SK-N-SH (cell line): ENCODE results near the gene CDKN3. TPM values are rescaled to one million over a fixed set of nuclear protein-coding genes. Genes with fewer than 3 reads are reported as not detected.

Source experiments
- CTCF ChIA-PET: fragments of 300-600, 350-600 bp; formaldehyde crosslinking; extraction: SDS; loops from one replicate; lab custom pipeline; 2021; lab: Yijun Ruan, JAX
- POLR2A ChIA-PET: fragments of 350-600 bp; sonication (Branson Sonifier 250); formaldehyde crosslinking; extraction: SDS; loops from one replicate; lab custom pipeline; 2020; ENCODE audit warnings: antibody characterized with exemption, inconsistent platforms; lab: Yijun Ruan, JAX
- DNase-seq: peaks from one replicate; pipeline ENCODE4 v3.0.0; 2012
- H2AFZ ChIP-seq: fragments of 200-600 bp; sonication (generic); 2 replicates; pipeline ENCODE4 v1.8.1; 2016; ENCODE audit warnings: antibody characterized with exemption, mild to moderate bottlenecking, low read depth
- H3F3A ChIP-seq: fragments of 200-600 bp; sonication (generic); replicated peaks from 2 replicates; pipeline ENCODE3; 2016; ENCODE audit warnings: antibody characterized with exemption, mild to moderate bottlenecking; ENCODE audit not compliant: insufficient read depth
- H3K27ac ChIP-seq, 2 experiments: fragments of 200-500 bp in 1 of 2; fragments of 200-600 bp in 1 of 2; sonication (Bioruptor generic) in 1 of 2; sonication (generic), shearing (Covaris generic) in 1 of 2; 2 replicates each; pipeline versions ENCODE4 v1.5.1 to v1.6.1; 2014 to 2016; ENCODE audit warnings: low read depth in 2 of 2, inconsistent platforms in 1 of 2, low read length in 1 of 2, mild to moderate bottlenecking in 1 of 2, mixed read lengths in 1 of 2
- H3K27me3 ChIP-seq: fragments of 200-600 bp; sonication (generic), shearing (Covaris generic); 2 replicates; pipeline ENCODE4 v1.6.1; 2016; ENCODE audit warnings: mixed run types; ENCODE audit not compliant: insufficient read depth
- H3K36me3 ChIP-seq, 2 experiments: fragments of 200-500 bp in 1 of 2; fragments of 200-600 bp in 1 of 2; sonication (Bioruptor generic) in 1 of 2; sonication (generic) in 1 of 2; replicated peaks in 1 of 2; 2 replicates each; pipeline versions ENCODE3 to v1.5.1; 2014 to 2016; ENCODE audit warnings: low read length in 1 of 2, mild to moderate bottlenecking in 1 of 2; ENCODE audit not compliant: insufficient read depth in 2 of 2, control insufficient read depth in 1 of 2
- H3K4me1 ChIP-seq, 2 experiments: fragments of 200-500 bp in 1 of 2; fragments of 200-600 bp in 1 of 2; sonication (Bioruptor generic) in 1 of 2; sonication (generic), shearing (Covaris generic) in 1 of 2; 2 replicates each; pipeline versions ENCODE4 v1.5.1 to v1.6.1; 2014 to 2016; ENCODE audit warnings: low read depth in 1 of 2, low read length in 1 of 2, mixed run types in 1 of 2; ENCODE audit not compliant: insufficient read depth in 2 of 2, control insufficient read depth in 1 of 2
- H3K4me2 ChIP-seq: fragments of 200-600 bp; sonication (generic), shearing (Covaris generic); 2 replicates; pipeline ENCODE4 v1.6.1; 2017; ENCODE audit warnings: mixed run types
- H3K4me3 ChIP-seq, 2 experiments: fragments of 200-500 bp in 1 of 2; fragments of 200-600 bp in 1 of 2; sonication (Bioruptor generic) in 1 of 2; sonication (generic), shearing (Covaris generic) in 1 of 2; 2 replicates each; pipeline versions ENCODE4 v1.5.1 to v1.8.1; 2014 to 2016; ENCODE audit warnings: low read depth in 2 of 2, inconsistent platforms in 1 of 2, low read length in 1 of 2, mild to moderate bottlenecking in 1 of 2, mixed read lengths in 1 of 2, moderate library complexity in 1 of 2
- H3K79me2 ChIP-seq: fragments of 200-600 bp; sonication (generic); 2 replicates; pipeline ENCODE4 v1.8.1; 2017; ENCODE audit warnings: mild to moderate bottlenecking; ENCODE audit not compliant: insufficient read depth
- H3K9ac ChIP-seq: fragments of 200-600 bp; sonication (generic); 2 replicates; pipeline ENCODE4 v1.6.1; 2017; ENCODE audit warnings: mixed run types
- H3K9me2 ChIP-seq: fragments of 200-600 bp; sonication (generic); 2 replicates; pipeline ENCODE4 v1.6.1; 2017; ENCODE audit warnings: mixed run types
- H3K9me3 ChIP-seq: fragments of 200-600 bp; sonication (generic); 2 replicates; pipeline ENCODE4 v1.6.1; 2017; ENCODE audit warnings: mixed run types, mild to moderate bottlenecking, moderate library complexity
- H4K20me1 ChIP-seq: fragments of 200-600 bp; sonication (generic); 2 replicates; pipeline ENCODE4 v1.6.1; 2017; ENCODE audit warnings: mild to moderate bottlenecking, mixed run types; ENCODE audit not compliant: insufficient read depth
- ELF1 ChIP-seq: IDR thresholded peaks from 2 replicates; pipeline ENCODE4 v1.4.0; 2012
- EZH2phosphoT487 ChIP-seq: fragments of 200-600 bp; sonication (generic); IDR thresholded peaks from 2 replicates; pipeline ENCODE4 v1.6.1; 2017; ENCODE audit warnings: low read depth, mixed run types, mild to moderate bottlenecking, antibody characterized with exemption, moderate library complexity, borderline replicate concordance
- FOXJ3 ChIP-seq: sonication (generic); formaldehyde crosslinking; IDR thresholded peaks from 2 replicates; pipeline ENCODE4 v1.5.1; 2020; ENCODE audit warnings: mild to moderate bottlenecking, missing genetic modification reagents
- FOXM1 ChIP-seq: IDR thresholded peaks from 2 replicates; pipeline ENCODE4 v1.4.0; 2012; ENCODE audit warnings: low read depth, mild to moderate bottlenecking
- GATA2 ChIP-seq: sonication (generic); formaldehyde crosslinking; IDR thresholded peaks from 2 replicates; pipeline ENCODE4 v1.5.0; 2020; ENCODE audit warnings: mild to moderate bottlenecking, missing genetic modification reagents
- MXI1 ChIP-seq: IDR thresholded peaks from 2 replicates; pipeline ENCODE4 v1.6.1; 2012; ENCODE audit warnings: mild to moderate bottlenecking, low read depth, low read length, improper control_type of control experiment
- NFIC ChIP-seq: IDR thresholded peaks from 2 replicates; pipeline ENCODE4 v1.4.0; 2012; ENCODE audit warnings: borderline replicate concordance
- POLR2AphosphoS5 ChIP-seq: IDR thresholded peaks from 2 replicates; pipeline ENCODE4 v1.6.1; 2012; ENCODE audit warnings: low read depth, low read length
- RAD21 ChIP-seq: IDR thresholded peaks from 2 replicates; pipeline ENCODE4 v1.6.1; 2012; ENCODE audit warnings: mild to moderate bottlenecking, low read length
- RCOR1 ChIP-seq: fragments of 150-350 bp; IDR thresholded peaks from 2 replicates; pipeline ENCODE4 v1.6.1; 2017; ENCODE audit warnings: antibody characterized with exemption, low read length
- RXRA ChIP-seq: IDR thresholded peaks from 2 replicates; pipeline ENCODE4 v1.4.0; 2012; ENCODE audit warnings: low read depth, mild to moderate bottlenecking, borderline replicate concordance
- SIN3A ChIP-seq: IDR thresholded peaks from 2 replicates; pipeline ENCODE4 v1.6.1; 2012; ENCODE audit warnings: low read depth, mild to moderate bottlenecking, low read length, moderate library complexity, borderline replicate concordance
- TAF1 ChIP-seq: IDR thresholded peaks from 2 replicates; pipeline ENCODE4 v1.6.1; 2012; ENCODE audit warnings: low read depth, mild to moderate bottlenecking, low read length, moderate library complexity, borderline replicate concordance
- TCF12 ChIP-seq: IDR thresholded peaks from 2 replicates; pipeline ENCODE4 v1.4.0; 2012
- WGBS: methylation state at CpG from one replicate; pipeline ENCODE4 v1.1.6; 2017; ENCODE audit warnings: low lambda C conversion rate; 5-methylcytosine and 5-hydroxymethylcytosine counted together
- polyA plus RNA-seq, 3 experiments: library from polyadenylated mRNA; depleted of rRNA; stranded (reverse); fragments of >200 nt; gene quantifications; 2 replicates each; pipeline ENCODE4 v1.2.3, GENCODE V29; 2012
- TF ChIP-seq, protein P1 (sequence below): fragments of 150-350 bp; IDR thresholded peaks from 2 replicates; pipeline ENCODE4 v1.6.1; 2017; ENCODE audit warnings: antibody characterized with exemption, low read length, low read depth, borderline replicate concordance
- TF ChIP-seq, protein P2 (sequence below): fragments of 200-600 bp; sonication (generic); IDR thresholded peaks from 2 replicates; pipeline ENCODE4 v1.6.1; 2017; ENCODE audit warnings: antibody characterized with exemption, mild to moderate bottlenecking, moderate library complexity
- TF ChIP-seq, protein P3 (sequence below): IDR thresholded peaks from 2 replicates; pipeline ENCODE4; 2012
- TF ChIP-seq, protein P4 (sequence below): IDR thresholded peaks from 2 replicates; pipeline ENCODE4 v1.4.0; 2012; ENCODE audit warnings: low read depth, borderline replicate concordance

CDKN3 gene
- polyA plus RNA-seq, 1 of the 3 experiments (the other 2 are of a cell fraction) = 26.7 TPM

DNA sequence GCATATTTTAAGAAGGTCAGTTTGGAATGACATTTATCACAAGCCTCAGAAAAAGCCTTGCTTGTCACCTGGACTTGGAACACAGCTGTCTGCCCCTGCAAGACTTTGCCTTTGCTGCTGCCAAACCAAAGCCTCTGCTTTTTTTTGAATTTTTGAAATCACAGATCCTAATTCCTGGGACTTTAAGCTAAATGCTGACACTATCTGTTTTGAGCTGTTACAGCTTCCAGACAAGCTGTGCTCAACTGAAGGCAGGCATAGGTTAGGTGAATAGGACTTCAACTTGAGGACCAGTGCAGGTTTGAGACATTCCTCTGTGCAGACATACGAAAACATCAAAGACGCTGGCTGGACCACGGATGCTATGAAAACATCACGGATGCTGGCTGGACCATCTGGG, 11.3 kb upstream of the CDKN3 start (continued):
- TF ChIP-seq, protein P1, sequence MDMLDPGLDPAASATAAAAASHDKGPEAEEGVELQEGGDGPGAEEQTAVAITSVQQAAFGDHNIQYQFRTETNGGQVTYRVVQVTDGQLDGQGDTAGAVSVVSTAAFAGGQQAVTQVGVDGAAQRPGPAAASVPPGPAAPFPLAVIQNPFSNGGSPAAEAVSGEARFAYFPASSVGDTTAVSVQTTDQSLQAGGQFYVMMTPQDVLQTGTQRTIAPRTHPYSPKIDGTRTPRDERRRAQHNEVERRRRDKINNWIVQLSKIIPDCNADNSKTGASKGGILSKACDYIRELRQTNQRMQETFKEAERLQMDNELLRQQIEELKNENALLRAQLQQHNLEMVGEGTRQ = no peak

DNA sequence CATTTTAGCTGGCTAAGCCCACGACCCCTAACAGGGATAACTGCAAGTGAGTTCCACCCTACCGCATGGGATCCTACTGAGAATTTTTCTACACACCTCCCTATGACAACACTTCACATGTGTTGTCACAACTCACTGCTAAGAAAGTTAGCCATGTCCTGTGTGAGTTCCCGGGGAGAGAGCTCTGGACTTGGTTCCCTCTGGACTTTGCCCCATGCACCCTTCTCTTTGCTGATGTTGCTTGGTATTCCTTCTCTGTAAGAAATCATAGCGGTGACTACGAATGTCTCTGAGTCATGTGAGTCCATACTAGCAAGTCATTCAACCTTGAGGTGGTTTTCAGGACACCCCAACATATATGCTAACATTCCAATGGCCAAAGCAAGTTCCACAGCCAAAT, 9.5 kb upstream of the CDKN3 start:
- POLR2A ChIA-PET = no interaction called here

DNA sequence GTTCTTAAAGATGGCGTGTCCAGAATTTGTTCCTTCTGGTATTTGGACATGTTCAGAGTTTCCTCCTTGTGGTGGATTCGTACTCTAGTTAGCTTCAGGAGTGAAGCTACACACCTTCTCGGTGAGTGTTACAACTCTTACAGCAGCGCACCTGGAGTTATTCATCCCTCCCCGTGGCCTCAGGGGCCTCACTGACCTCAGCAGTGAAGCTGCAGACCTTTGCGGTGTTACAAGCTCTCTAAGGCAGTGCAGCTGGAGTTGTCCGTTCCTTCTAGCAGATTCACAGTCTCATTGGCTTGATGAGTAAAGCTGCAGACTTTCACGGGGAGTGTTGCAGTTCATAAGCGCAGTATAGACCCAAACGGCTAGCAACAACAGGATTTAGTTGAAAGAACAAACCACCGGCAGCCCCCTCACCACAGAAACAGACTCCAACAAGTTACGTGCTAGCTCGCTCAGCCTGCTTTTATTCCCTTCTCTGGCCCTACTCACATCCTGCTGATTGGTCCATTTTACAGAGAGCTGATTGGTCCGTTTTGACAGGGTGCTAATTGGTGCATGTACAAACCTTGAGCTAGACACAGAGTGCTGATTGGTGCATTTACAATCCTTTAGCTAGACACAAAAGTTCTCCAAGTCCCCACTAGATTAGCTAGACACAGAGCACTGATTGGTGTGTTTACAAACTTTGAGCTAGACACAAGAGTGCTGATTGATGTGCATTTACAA, 4.5 kb upstream of the CDKN3 start:
- H3K36me3 ChIP-seq = no peaks in the 10 kb centered on the region
- no peaks in the 10 kb centered on the region; the same call in 1 of the 2 replicates for H3K27me3 ChIP-seq
- CTCF ChIA-PET = interaction anchor here (1.1 kb wide), 1 partner anchor 28 kb away, joined by 3 read pairs; no protein-coding TSS in a partner anchor
- H3K4me3 ChIP-seq = no peak overlapping the region
- peaks cover 2% of the 10 kb centered on the region; the same call in 1 of the 2 replicates for H3K79me2 ChIP-seq
- POLR2A ChIA-PET = no interaction called here
- H4K20me1 ChIP-seq = no peaks in the 10 kb centered on the region
- no peak overlapping the region for H3K4me2 ChIP-seq
- no peaks in the 10 kb centered on the region for H3K9me2 ChIP-seq
- no peak overlapping the region for H3K27ac ChIP-seq
- no peaks in the 10 kb centered on the region for H3F3A ChIP-seq
- H3K9ac ChIP-seq = no peak overlapping the region
- H3K9me3 ChIP-seq = no peaks in the 10 kb centered on the region
- 76% methylated on average over 12 of the region's 14 CpGs for WGBS
- H3K4me1 ChIP-seq = peaks cover 0 to under 1% of the 10 kb centered on the region in 2 experiments; a peak in 1 of 4 replicates
- DNase-seq = no peak
- no peak overlapping the region for H2AFZ ChIP-seq
- TF ChIP-seq FOXJ3 (CRISPR knock-in tag) = no peak
- no peak for TF ChIP-seq RXRA
- TF ChIP-seq, protein P2, sequence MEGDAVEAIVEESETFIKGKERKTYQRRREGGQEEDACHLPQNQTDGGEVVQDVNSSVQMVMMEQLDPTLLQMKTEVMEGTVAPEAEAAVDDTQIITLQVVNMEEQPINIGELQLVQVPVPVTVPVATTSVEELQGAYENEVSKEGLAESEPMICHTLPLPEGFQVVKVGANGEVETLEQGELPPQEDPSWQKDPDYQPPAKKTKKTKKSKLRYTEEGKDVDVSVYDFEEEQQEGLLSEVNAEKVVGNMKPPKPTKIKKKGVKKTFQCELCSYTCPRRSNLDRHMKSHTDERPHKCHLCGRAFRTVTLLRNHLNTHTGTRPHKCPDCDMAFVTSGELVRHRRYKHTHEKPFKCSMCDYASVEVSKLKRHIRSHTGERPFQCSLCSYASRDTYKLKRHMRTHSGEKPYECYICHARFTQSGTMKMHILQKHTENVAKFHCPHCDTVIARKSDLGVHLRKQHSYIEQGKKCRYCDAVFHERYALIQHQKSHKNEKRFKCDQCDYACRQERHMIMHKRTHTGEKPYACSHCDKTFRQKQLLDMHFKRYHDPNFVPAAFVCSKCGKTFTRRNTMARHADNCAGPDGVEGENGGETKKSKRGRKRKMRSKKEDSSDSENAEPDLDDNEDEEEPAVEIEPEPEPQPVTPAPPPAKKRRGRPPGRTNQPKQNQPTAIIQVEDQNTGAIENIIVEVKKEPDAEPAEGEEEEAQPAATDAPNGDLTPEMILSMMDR = no peak
- TF ChIP-seq SIN3A = no peak
- TF ChIP-seq NFIC = no peak
- TF ChIP-seq, protein P3, sequence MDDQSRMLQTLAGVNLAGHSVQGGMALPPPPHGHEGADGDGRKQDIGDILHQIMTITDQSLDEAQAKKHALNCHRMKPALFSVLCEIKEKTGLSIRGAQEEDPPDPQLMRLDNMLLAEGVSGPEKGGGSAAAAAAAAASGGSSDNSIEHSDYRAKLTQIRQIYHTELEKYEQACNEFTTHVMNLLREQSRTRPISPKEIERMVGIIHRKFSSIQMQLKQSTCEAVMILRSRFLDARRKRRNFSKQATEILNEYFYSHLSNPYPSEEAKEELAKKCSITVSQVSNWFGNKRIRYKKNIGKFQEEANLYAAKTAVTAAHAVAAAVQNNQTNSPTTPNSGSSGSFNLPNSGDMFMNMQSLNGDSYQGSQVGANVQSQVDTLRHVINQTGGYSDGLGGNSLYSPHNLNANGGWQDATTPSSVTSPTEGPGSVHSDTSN = no peak
- TF ChIP-seq, protein P4, sequence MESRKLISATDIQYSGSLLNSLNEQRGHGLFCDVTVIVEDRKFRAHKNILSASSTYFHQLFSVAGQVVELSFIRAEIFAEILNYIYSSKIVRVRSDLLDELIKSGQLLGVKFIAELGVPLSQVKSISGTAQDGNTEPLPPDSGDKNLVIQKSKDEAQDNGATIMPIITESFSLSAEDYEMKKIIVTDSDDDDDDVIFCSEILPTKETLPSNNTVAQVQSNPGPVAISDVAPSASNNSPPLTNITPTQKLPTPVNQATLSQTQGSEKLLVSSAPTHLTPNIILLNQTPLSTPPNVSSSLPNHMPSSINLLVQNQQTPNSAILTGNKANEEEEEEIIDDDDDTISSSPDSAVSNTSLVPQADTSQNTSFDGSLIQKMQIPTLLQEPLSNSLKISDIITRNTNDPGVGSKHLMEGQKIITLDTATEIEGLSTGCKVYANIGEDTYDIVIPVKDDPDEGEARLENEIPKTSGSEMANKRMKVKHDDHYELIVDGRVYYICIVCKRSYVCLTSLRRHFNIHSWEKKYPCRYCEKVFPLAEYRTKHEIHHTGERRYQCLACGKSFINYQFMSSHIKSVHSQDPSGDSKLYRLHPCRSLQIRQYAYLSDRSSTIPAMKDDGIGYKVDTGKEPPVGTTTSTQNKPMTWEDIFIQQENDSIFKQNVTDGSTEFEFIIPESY = no peak
- TF ChIP-seq, protein P1 = no peak
- no peak for TF ChIP-seq EZH2phosphoT487
- TF ChIP-seq RCOR1 = no peak
- no peak for TF ChIP-seq RAD21
- TF ChIP-seq ELF1 = no peak
- TF ChIP-seq FOXM1 = no peak
- TF ChIP-seq TCF12 = no peak
- no peak for TF ChIP-seq POLR2AphosphoS5
- TF ChIP-seq GATA2 (CRISPR knock-in tag) = no peak
- no peak for TF ChIP-seq TAF1

More for the DNA sequence above, 9.5 kb upstream of the CDKN3 start:
- Histone ChIP-seq H3K4me1 (no peaks in the 10 kb centered on the region), H3K9ac (no peak overlapping the region), H3K36me3 (no peaks in the 10 kb centered on the region), H3K27me3 (peaks cover 7% of the 10 kb centered on the region; the same call in 1 of the 2 replicates), H3K4me2 (no peak overlapping the region), H3K27ac (no peak overlapping the region), H4K20me1 (no peaks in the 10 kb centered on the region), H2AFZ (no peak overlapping the region), H3K79me2 (no peaks in the 10 kb centered on the region), H3K9me3 (no peaks in the 10 kb centered on the region), H3K4me3 (no peak overlapping the region), H3F3A (no peaks in the 10 kb centered on the region), H3K9me2 (no peaks in the 10 kb centered on the region)
- CTCF ChIA-PET = no interaction called here
- WGBS = 73% methylated on average over 5 of the region's 5 CpGs
- TF ChIP-seq SIN3A (no peak), RAD21 (no peak), GATA2 (CRISPR knock-in tag) (no peak), MXI1 (no peak), NFIC (no peak)
- no peak for DNase-seq
